NCI-H69 (cell line): Measurements from ENCODE around the gene ARL4C.
"Not testable (repeated sequence)": the region's sequence is repeated elsewhere in the genome, so short reads cannot be mapped to it uniquely, and the experiment has no call there.

Experiments
- DNase-seq: peaks from one replicate; lab custom pipeline; 2025; lab: John Stamatoyannopoulos, UW

The ARL4C gene

DNA sequence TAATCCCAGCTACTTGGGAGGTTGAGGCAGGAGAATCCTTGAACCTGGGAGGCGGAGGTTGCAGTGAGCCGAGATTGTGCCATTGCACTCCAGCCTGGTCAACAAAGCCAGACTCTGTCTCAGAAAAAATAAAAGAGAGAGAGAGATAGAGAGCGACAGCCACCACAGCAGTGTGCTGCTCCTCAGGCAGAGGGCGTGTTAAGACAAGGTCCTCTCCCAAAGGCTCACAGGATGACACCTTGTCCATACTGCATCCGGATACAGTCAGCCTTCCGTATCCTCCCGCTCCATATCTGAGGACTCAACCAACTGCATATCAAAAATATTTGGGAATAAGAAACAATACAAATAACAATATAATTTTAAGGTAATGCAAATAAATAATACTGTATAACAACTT is 20.1 kb downstream of the ARL4C start:
- DNase-seq = no peak

GRCh38 chr2:234474654-234475053 is 22.2 kb downstream of the ARL4C start:
- DNase-seq = no peak

GRCh38 chr2:234472155-234472554 is 24.7 kb downstream of the ARL4C start:
- DNase-seq = no peak

DNA sequence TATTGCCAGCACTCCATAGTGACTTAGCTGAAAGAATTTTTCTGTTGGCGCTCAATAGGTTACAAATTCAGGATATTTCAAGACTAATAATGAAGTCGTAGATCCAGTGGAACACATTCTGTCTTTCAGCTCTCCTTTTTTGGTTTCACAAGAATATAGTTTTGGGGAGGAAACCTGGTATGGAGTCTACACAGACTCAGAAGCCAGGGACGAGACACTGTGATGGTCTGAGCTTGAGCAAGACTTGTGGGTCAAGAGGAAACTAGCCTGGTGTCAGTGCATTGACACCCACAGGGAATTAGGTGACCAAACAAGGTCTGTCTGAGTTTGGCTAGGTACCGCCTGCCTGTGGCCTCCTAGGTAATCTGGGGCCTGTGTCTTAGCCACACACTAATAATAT is 26.9 kb downstream of the ARL4C start:
- no peak for DNase-seq

- no peak for DNase-seq
Observed at GRCh38 chr2:234469251-234469845, 27.5 kb downstream of the ARL4C start.

GRCh38 chr2:234468503-234468902 is 28.4 kb downstream of the ARL4C start:
- DNase-seq = no peak

DNA sequence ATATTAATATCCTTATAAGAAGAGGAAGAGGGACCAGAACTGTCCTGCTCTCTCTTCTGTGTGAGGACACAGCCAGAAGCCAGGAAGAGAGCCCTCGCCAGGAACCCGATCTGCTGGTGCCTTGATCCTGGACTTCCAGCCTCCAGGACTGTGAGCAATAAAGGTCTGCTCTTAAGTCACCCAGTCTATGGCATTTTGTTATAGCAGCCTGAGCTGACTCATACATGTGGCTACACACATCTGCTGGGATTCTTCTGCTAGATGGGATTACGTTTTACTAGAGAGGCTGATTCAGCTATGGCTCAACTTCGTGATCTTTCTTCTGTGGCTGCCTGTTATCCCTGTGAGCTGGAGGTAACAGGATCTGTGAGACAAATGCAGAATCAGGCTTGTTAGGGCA is 29.6 kb downstream of the ARL4C start:
- DNase-seq = no peak

DNA sequence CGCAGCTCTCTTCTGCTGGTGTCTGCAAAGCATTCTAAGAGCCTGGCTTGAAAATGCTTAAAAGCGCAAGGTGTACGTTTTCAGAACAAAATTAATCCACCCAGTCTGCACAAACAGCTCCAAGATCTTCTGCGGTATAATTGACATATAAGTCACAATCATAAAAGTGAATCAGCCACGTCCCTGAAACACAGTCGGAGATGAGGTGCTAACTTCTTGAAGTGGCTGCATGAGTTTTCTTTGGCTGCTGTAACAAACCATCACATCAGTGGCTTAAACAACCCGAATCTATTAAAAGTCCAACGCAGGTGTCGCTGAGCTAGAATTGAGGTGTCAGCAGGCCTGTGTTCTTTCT is 32.6 kb downstream of the ARL4C start:
- DNase-seq = no peak

GRCh38 chr2:234463626-234464290 is 33.1 kb downstream of the ARL4C start:
- peak; percentile 91 for DNase-seq

DNA sequence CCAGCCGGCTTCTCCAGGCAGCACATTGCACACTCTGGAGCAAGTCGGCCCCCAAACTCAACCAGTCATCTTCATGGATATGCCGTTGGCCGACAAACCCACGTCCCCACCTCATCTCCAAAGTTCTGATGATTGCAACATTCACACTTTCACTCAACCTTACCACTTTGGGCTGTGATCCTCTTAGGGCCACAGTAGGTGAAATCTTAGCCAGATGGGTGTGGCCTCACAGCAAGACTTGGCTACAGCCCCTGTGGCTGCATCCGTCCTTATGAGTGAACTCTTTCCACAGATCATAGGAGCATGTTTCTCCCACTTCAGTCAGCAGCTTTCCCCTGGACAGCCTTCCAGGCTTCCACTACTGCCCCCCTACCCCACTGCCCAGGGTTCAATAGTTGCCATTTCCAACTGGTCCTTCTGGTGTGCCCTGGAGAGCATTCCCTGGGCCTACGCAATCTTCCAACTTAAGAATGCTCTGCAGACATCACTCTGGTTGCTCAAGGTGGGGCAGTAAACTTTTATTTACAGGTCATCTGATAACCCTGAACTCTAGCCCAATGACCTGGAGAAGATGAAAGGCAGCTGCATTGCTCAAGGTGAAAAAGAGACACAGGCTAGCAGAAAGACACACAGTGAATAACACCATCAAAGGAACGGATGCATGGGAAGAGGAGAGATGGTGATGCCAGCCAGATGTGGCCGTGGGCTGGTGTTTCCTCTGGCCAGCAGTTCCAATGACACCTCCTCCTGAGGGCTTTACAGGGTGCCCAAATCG is 34.5 kb downstream of the ARL4C start:
- DNase-seq = peak; percentile 4

DNA sequence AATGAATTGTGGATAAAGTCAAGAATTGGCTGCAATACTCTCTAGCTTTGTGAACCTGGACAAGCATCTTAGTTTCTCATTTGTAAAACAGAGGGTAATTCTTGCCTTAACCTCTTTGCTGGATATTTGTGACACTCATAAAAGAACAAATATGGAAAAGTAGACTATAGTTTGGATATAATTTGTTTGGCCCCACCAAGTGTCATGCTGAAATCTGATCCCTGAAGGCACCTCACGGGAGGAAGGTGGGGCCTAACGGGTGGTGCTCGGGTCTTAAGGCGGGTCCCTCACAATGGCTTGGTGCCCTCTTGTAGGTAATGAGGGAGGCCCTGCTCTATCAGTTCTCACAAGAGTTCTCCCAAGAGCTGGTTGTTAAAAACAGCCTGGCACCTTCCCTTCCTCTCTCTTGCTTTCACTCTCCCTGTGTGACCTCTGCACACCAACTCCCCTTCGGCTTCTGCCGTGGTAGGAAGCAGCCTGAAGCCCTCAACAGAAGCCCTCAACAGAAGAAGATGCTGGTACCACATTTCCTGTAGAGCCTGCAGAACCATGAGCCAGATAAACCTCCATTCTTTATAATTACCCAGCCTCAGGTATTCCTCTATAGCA is 37.4 kb downstream of the ARL4C start:
- DNase-seq = peak; percentile 25

- no peak for DNase-seq
Observed at GRCh38 chr2:234458466-234458865, 38.4 kb downstream of the ARL4C start.

DNA sequence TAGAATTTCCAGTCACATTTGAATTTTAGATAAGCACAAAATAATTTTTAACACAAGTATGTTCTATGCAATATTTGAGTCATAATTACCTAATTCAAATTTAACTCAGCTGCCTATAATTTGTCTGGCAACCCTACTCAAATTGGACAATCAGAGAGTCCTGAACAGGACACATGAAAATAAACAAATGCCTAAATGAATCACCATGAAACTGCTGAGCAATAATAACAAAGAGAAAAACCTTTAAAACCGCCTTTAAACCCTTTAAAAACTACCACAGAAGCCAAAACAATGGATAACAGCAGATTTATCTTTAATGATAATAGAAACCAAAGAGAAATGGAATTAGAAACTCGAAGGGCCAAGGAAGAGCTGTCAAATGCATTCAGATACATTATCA is 39.5 kb downstream of the ARL4C start:
- DNase-seq = no peak

GRCh38 chr2:234455246-234455645 is 41.6 kb downstream of the ARL4C start:
- DNase-seq = not testable (repeated sequence)

DNA sequence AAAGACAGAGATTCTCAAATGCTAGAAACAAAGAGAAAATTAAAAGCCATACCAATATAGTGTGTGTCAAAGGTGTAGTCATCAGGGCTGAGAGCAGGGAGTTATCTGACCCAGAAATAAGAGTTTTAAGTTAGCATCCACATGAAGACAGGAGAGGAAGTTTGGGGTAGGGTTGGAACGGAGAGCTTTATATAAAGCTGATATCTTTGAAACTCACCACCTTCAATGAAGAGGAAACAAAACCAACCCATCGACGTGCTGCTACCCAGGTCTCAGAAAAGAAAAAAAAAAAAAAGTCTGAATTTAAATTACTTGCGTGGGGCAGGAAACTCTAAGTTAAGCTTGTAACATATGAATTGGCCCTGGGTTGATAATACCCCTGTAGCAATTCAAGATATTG is 42.4 kb downstream of the ARL4C start:
- DNase-seq = no peak

- no peak for DNase-seq
Observed at GRCh38 chr2:234453216-234453615, 43.7 kb downstream of the ARL4C start.

DNA sequence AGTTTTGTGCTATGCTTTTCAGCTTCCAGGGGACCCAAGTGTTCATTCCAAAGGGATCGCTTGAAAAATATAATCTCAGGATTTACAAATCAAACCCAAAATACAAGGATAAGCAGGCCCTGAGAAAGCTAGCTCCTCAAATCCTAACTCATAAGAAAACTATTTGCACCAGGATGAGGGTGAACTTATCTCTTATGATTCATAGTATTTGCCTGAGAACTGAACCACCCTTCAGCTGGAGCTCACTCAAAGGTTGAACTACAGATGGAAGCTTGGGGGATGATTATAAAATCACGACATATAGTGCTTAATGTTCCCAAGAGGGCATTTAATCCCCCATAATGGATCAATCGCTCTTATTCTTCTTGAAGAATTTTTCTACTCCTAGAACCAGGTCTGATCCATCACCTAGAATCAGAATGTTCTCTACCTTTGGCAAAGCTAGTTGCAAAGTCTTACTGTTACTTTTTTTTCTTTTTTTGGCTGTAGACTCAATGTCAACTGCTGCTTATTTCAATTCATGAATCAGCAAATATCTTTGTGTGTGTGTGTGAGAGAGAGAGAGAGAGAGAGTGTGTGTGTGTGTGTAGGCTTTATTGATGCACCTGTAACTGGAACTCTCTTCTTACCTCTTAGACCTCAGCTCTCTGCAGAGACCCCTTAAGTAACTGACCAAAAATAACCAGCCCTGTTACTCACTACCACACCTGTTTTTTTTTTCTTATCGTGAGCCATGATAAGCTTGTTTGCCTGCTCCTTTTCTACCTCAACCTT is 44.8 kb downstream of the ARL4C start:
- no peak for DNase-seq

DNA sequence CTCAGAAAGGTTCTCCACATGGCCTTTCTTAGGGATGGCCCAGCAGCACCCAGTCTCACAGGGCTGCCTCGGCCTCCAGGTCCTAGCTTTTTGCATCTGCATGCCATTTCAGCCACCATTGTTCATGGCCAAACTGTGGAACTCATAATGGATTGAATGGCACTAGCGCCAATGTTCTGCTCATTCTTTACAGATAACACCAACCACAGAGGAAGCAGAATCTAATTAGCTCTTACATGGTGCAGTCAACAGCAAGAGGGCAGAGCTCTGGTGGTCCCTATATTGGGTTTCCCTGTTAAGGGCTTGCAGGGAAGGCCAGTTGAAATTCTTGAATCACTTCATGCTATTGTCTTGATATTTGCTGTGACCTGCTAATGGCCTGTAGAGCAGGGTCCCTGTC is 45.6 kb downstream of the ARL4C start:
- no peak for DNase-seq

- DNase-seq = peak; percentile 89
Observed at GRCh38 chr2:234450431-234451124, 46.3 kb downstream of the ARL4C start.

DNA sequence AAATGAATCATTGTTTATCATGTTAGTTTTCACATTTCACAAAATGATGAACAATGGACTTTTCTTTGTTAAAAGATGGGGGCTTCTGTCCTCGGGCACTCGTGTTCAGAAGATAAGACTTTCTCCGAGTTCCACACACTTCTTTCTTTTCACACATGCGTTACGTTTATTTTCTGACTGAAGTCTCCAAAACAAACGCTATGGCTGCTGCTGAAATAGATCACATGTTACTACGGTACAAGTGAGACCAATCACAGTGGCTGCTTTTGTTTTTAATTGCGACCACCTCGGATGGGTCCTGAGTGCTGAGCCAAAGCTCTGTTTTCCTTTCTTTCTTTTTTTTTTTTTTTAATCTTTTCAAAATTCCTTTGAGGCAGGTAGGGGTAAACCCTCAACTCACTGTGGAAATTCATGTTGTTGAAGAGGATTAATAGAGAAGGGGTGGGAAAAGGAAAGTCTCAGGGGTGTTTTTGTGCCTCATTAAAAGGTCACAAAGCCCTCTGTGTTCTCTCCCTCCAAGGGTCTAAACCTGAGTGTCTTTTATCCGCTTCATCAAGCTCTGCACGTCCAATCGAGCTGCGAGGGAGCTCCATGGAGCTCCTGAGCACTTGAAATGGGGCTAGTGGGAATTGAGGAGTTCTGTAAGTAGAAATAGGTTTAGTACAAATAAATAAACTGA is 48.2 kb downstream of the ARL4C start:
- no peak for DNase-seq

GRCh38 chr2:234447963-234448362 is 48.9 kb downstream of the ARL4C start:
- DNase-seq = peak; percentile 3
